Esophagus (tissue), 2 donors: ENCODE measurements around the gene WNT9A. TPM values are rescaled to one million over a fixed set of nuclear protein-coding genes. Genes with fewer than 3 reads are reported as not detected.
"Not testable (repeated sequence)": the region's sequence is repeated elsewhere in the genome, so short reads cannot be mapped to it uniquely, and the experiment has no call there.

ENCODE experiments used
- H3K27ac ChIP-seq, 2 donors: one replicate each; pipeline ENCODE4 v1.5.1; 2013; ENCODE audit warnings: low read depth in 2 of 2, mild to moderate bottlenecking in 2 of 2, inconsistent platforms in 1 of 2, low read length in 1 of 2, moderate library complexity in 1 of 2
- H3K27me3 ChIP-seq, 2 donors: one replicate each; pipeline ENCODE4 v1.6.1; 2013; ENCODE audit warnings: low read length in 2 of 2, control low read depth in 1 of 2, mild to moderate bottlenecking in 1 of 2; ENCODE audit not compliant: insufficient read depth in 2 of 2, control insufficient read depth in 1 of 2
- H3K36me3 ChIP-seq, 2 donors: one replicate each; pipeline ENCODE4 v1.6.1; 2013; ENCODE audit warnings: low read length in 1 of 2; ENCODE audit not compliant: control insufficient read depth in 2 of 2, insufficient read depth in 2 of 2
- H3K4me1 ChIP-seq, 2 donors: one replicate each; pipeline ENCODE4 v1.6.1; 2013; ENCODE audit warnings: low read length in 1 of 2; ENCODE audit not compliant: control insufficient read depth in 2 of 2, insufficient read depth in 2 of 2
- H3K4me3 ChIP-seq, 2 donors: one replicate each; pipeline ENCODE4 v1.5.1; 2013; ENCODE audit warnings: low read length in 2 of 2, mild to moderate bottlenecking in 2 of 2, low read depth in 1 of 2, moderate library complexity in 1 of 2
- H3K9me3 ChIP-seq, 2 donors: one replicate each; pipeline ENCODE4 v1.6.1; 2013; ENCODE audit warnings: mild to moderate bottlenecking in 2 of 2, low read depth in 1 of 2, low read length in 1 of 2, moderate library complexity in 1 of 2; ENCODE audit not compliant: control insufficient read depth in 2 of 2, insufficient read depth in 1 of 2
- WGBS, 2 donors: extraction: QIAGEN DNeasy Blood & Tissue Kit; methylation state at CpG; one replicate each; pipeline ENCODE4 v1.1.7; 2013; 5-methylcytosine and 5-hydroxymethylcytosine counted together
- polyA plus RNA-seq, 2 donors: library from polyadenylated mRNA; stranded (reverse); fragments of 200-250 nt; gene quantifications; one replicate each; pipeline ENCODE4 v1.2.3, GENCODE V29; 2013
- donor health status: healthy with polysubstance abuse.
- donor health status: Bipolar disorder and iron deficiency.

Gene WNT9A
- polyA plus RNA-seq, 2 donors, result 2.3 to 3.6 TPM

DNA sequence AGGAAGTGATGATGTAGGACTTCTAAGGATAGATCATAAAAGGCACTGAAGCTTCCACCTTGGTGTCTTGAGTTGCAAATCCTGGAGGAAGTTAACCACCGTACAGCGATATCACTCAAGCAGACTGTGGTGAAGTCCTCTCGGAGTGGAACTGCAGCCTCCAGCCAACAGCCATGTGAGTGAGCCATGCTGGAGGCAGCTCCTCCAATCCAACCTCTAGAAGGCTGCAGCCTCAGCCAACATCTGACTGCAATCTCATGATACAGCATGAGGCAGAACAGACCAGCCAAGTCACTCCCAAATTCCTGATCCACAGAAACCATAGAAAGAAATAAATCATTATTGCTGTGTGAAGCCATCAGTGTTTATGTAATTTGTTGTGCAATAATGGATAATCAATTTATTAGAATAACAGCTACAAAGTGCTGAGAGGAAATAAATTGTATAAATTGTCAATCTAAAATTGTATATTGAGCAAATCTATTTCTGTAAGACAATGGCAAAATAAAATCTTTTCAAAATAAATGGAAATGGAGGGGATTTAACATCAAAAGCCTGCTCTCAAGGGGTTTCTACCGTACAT is 67.3 kb downstream of the WNT9A start:
- 70 to 73% methylated on average over 4 of the region's 4 CpGs for WGBS, 2 donors
- H3K27me3 ChIP-seq, result no peaks in the 10 kb centered on the region
- peaks cover 0 to 16% of the 10 kb centered on the region in 2 donors for H3K4me1 ChIP-seq
- no peak overlapping the region for H3K27ac ChIP-seq
- no peaks in the 10 kb centered on the region for H3K9me3 ChIP-seq
- H3K36me3 ChIP-seq, result no peaks in the 10 kb centered on the region
- H3K4me3 ChIP-seq, result no peak overlapping the region

DNA sequence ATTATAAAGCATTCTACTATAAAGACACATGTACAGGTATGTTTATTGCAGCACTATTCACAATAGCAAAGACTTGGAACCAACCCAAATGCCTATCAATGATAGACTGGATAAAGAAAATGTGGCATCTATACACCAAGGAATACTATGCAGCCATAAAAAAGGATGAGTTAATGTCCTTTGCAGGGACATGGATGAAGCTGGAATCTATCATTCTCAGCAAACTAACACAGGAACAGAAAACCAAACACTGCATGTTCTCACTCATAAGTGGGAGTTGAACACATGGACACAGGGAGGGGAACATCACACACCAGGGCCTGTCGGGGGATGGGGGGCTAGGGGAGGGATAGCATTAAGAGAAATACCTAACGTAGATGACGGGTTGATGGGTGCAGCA is 69.9 kb downstream of the WNT9A start:
- 81 to 96% methylated on average over 3 of the region's 3 CpGs for whole genome bisulfite sequencing, 2 donors

DNA sequence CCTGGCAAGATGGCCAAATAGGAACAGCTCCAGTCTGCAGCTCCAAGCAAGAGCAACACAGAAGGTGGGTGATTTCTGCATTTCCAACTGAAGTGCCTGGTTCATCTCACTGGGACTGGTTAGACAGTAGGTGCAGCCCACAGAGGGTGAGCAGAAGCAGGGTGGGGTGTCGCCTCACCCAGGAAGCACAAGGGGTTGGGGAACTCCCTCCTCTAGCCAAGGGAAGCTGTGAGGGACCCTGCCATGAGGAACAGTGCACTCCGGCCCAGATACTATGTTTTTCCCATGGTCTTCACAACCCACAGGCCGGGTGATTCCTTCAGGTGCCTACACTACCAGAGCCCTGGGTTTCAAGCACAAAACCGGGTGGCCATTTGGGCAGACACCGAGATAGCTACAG is 75.8 kb downstream of the WNT9A start:
- H3K36me3 ChIP-seq, H3K9me3 ChIP-seq, H3K27ac ChIP-seq, H3K4me1 ChIP-seq, H3K27me3 ChIP-seq, H3K4me3 ChIP-seq: not testable (repeated sequence)
- WGBS, 2 donors, result 76 to 92% methylated on average over 5 of the region's 5 CpGs

More for the DNA sequence above, 69.9 kb downstream of the WNT9A start:
- H3K4me1 ChIP-seq, H3K27ac ChIP-seq, H3K9me3 ChIP-seq, H3K4me3 ChIP-seq, H3K27me3 ChIP-seq, H3K36me3 ChIP-seq: not testable (repeated sequence)

DNA sequence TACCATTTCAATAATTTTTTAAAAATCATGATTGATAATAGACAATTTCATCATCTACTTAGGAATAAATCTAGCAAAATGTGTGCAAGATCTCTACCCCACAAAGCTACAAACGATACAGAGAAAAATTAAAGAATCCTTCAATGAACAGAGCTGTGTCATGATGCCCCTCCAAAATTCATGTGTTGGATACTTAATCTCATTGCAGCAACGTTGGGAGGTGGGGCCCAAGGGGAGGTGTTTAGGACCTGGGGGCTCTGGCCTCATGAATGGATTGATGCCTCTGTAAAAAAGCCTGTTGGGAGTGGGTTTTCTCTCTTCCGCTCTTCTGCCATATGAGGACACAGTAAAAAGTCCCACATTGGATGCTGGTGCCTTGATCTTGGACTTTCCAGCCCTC is 77.4 kb downstream of the WNT9A start:
- H3K4me1 ChIP-seq, result no peaks in the 10 kb centered on the region
- WGBS, 2 donors, result 66 to 72% methylated on average over 3 of the region's 3 CpGs
- H3K36me3 ChIP-seq, result no peaks in the 10 kb centered on the region
- H3K9me3 ChIP-seq, result peaks cover 0 to 3% of the 10 kb centered on the region in 2 donors
- no peak overlapping the region for H3K27ac ChIP-seq
- H3K4me3 ChIP-seq, result no peak overlapping the region
- no peaks in the 10 kb centered on the region for H3K27me3 ChIP-seq

DNA sequence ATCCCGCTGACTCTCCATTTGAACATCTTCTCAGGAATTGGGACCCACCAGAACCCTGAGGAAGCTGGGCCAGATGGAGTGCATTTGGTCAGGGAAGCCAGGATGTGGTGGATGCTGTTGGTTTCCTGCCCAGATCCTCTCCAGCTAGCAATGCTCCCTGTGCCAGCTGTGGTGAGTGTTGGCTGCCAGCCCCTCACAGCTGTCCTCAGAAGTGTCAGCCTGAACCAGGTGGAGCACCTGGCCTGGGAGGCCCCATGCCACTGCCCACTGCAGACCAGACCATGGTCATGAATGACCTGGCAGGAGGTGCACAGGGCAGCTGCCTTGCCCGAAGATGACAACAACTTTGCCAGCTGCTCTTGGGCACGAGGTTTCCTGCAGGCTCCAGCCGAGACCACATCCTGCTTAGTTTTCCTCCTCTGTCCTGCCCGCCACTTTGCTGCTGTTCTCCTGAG is 77.9 kb downstream of the WNT9A start:
- WGBS, 2 donors, result 61 to 62% methylated on average over 5 of the region's 5 CpGs
- H3K27me3 ChIP-seq, result no peaks in the 10 kb centered on the region
- H3K4me1 ChIP-seq, result no peaks in the 10 kb centered on the region
- no peaks in the 10 kb centered on the region for H3K36me3 ChIP-seq
- H3K27ac ChIP-seq, result no peak overlapping the region
- H3K9me3 ChIP-seq, result peaks cover 0 to 3% of the 10 kb centered on the region in 2 donors
- no peak overlapping the region for H3K4me3 ChIP-seq

DNA sequence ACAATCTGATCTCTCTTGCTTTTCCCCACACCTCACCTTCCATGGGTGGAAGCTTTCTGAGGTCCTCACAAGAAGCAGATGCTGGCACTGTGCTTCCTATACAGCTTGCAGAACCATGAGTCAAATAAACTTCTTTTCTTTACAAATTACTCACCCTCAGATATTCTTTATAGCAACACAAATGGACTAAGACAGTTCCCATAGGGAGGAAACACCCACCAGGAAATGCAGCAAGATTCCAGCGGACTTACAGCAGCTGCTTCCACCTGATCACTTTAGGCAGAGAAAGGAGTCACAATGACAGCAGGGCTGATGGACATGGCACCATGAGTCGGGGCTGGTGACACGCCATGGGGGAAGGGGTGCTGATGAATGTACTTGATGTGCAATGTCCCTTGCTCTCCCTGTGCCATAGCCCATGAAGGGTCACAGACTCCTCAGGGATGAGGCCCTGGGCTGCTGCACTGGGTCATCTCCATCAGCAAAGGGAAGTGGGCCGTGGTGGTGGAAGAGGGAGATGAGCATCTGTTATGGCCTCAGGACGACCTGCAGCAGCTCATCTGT is 78.4 kb downstream of the WNT9A start:
- WGBS, 2 donors, result 64 to 65% methylated on average over 5 of the region's 5 CpGs

More for the DNA sequence above, 78.4 kb downstream of the WNT9A start:
- no peaks in the 10 kb centered on the region for H3K36me3 ChIP-seq
- H3K27me3 ChIP-seq, result no peaks in the 10 kb centered on the region
- peaks cover 0 to 3% of the 10 kb centered on the region in 2 donors for H3K9me3 ChIP-seq
- no peak overlapping the region for H3K27ac ChIP-seq
- no peaks in the 10 kb centered on the region for H3K4me1 ChIP-seq
- no peak overlapping the region for H3K4me3 ChIP-seq

Other genes starting within 250 kb of the WNT9A start
- 10 to 100 TPM in 1 of 2 donors, 1 to 10 TPM in 1; 9.7 to 12.5 TPM for gene JMJD4, start 212.6 kb downstream of the WNT9A start, polyA plus RNA-seq
- gene SNAP47, start 212.5 kb downstream of the WNT9A start, polyA plus RNA-seq, result 10 to 100 TPM in 1 of 2 donors, 1 to 10 TPM in 1; 7.9 to 11.4 TPM
- gene PRSS38, start 132.3 kb downstream of the WNT9A start, polyA plus RNA-seq, result not detected
- 1 to 10 TPM in 1 of 2 donors, under 1 TPM in 1; 0.69 to 1.3 TPM for gene WNT3A, start 59.1 kb upstream of the WNT9A start, polyA plus RNA-seq
- gene ARF1, start 134.8 kb upstream of the WNT9A start, polyA plus RNA-seq, result 100 to 1,000 TPM; 180 to 295 TPM
- gene C1orf35, start 155.4 kb upstream of the WNT9A start, polyA plus RNA-seq, result 10 to 100 TPM; 18.4 to 26.0 TPM
- 10 to 100 TPM; 87.0 to 94.9 TPM for gene MRPL55, start 161.4 kb upstream of the WNT9A start, polyA plus RNA-seq
- 100 to 1,000 TPM; 299 to 484 TPM for gene GUK1, start 192.3 kb upstream of the WNT9A start, polyA plus RNA-seq
- gene GJC2, start 202.0 kb upstream of the WNT9A start, polyA plus RNA-seq, result under 1 TPM; 0.57 to 0.64 TPM
- 1 to 10 TPM; 1.5 to 3.5 TPM for gene IBA57, start 217.9 kb upstream of the WNT9A start, polyA plus RNA-seq